HG03575 (cell line): Measurements from ENCODE around the gene SPEG.
"Not testable (repeated sequence)": the region's sequence is repeated elsewhere in the genome, so short reads cannot be mapped to it uniquely, and the experiment has no call there.

Experiments used
- ATAC-seq: cut with Tn5 transposase; IDR thresholded peaks from one replicate; pipeline ENCODE4 v1.9.1; 2021; ENCODE audit not compliant: unreplicated experiment, insufficient number of reproducible peaks, low FRiP score; ENCODE audit errors: extremely low read depth

Gene SPEG

GRCh38 chr2:219403861-219404260 is 30.8 kb upstream of the SPEG start:
- no peak for ATAC-seq

- no peak for ATAC-seq
Measured at GRCh38 chr2:219404291-219404910, 30.2 kb upstream of the SPEG start.

- ATAC-seq = no peak
Measured at GRCh38 chr2:219404954-219405353, 29.7 kb upstream of the SPEG start.

GRCh38 chr2:219405451-219405850 is 29.2 kb upstream of the SPEG start:
- ATAC-seq = no peak

- ATAC-seq = no peak
Measured at GRCh38 chr2:219405958-219406860, 28.4 kb upstream of the SPEG start.

GRCh38 chr2:219406861-219407230 is 27.8 kb upstream of the SPEG start:
- no peak for ATAC-seq

GRCh38 chr2:219407343-219407742 is 27.3 kb upstream of the SPEG start:
- not testable (repeated sequence) for ATAC-seq

- ATAC-seq = no peak
Measured at GRCh38 chr2:219408204-219408603, 26.4 kb upstream of the SPEG start.

- no peak for ATAC-seq
Measured at GRCh38 chr2:219408631-219409030, 26.0 kb upstream of the SPEG start.

GRCh38 chr2:219409619-219410018 is 25.0 kb upstream of the SPEG start:
- ATAC-seq = no peak

- ATAC-seq = no peak
Measured at GRCh38 chr2:219410390-219410789, 24.3 kb upstream of the SPEG start.

- no peak for ATAC-seq
Measured at GRCh38 chr2:219414857-219415256, 19.8 kb upstream of the SPEG start.

GRCh38 chr2:219415580-219416234 is 18.9 kb upstream of the SPEG start:
- ATAC-seq = no peak

GRCh38 chr2:219416235-219416602 is 18.4 kb upstream of the SPEG start:
- ATAC-seq = no peak

GRCh38 chr2:219416938-219417337 is 17.7 kb upstream of the SPEG start:
- no peak for ATAC-seq

- no peak for ATAC-seq
Measured at GRCh38 chr2:219417374-219417773, 17.3 kb upstream of the SPEG start.

GRCh38 chr2:219418155-219419011 is 16.3 kb upstream of the SPEG start, which contains the start of gene DES:
Gene DES (plus strand): TSS chr2:219418377. CDS start chr2:219418463, 86 bp downstream.
- no peak for ATAC-seq

GRCh38 chr2:219419012-219419324 is 15.7 kb upstream of the SPEG start:
- ATAC-seq = no peak
